GM19193 (cell line): ENCODE data around the gene TM9SF1.
A peak's percentile ranks its signal among the peaks of the same experiment; 100 is the strongest.

Experiments
- POLR2A ChIP-seq: IDR thresholded peaks from 4 replicates; pipeline ENCODE4 v1.6.1; 2011; ENCODE audit not compliant: insufficient read depth, insufficient read length; ENCODE audit errors: extremely low read depth

The TM9SF1 gene, protein sequence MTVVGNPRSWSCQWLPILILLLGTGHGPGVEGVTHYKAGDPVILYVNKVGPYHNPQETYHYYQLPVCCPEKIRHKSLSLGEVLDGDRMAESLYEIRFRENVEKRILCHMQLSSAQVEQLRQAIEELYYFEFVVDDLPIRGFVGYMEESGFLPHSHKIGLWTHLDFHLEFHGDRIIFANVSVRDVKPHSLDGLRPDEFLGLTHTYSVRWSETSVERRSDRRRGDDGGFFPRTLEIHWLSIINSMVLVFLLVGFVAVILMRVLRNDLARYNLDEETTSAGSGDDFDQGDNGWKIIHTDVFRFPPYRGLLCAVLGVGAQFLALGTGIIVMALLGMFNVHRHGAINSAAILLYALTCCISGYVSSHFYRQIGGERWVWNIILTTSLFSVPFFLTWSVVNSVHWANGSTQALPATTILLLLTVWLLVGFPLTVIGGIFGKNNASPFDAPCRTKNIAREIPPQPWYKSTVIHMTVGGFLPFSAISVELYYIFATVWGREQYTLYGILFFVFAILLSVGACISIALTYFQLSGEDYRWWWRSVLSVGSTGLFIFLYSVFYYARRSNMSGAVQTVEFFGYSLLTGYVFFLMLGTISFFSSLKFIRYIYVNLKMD

DNA sequence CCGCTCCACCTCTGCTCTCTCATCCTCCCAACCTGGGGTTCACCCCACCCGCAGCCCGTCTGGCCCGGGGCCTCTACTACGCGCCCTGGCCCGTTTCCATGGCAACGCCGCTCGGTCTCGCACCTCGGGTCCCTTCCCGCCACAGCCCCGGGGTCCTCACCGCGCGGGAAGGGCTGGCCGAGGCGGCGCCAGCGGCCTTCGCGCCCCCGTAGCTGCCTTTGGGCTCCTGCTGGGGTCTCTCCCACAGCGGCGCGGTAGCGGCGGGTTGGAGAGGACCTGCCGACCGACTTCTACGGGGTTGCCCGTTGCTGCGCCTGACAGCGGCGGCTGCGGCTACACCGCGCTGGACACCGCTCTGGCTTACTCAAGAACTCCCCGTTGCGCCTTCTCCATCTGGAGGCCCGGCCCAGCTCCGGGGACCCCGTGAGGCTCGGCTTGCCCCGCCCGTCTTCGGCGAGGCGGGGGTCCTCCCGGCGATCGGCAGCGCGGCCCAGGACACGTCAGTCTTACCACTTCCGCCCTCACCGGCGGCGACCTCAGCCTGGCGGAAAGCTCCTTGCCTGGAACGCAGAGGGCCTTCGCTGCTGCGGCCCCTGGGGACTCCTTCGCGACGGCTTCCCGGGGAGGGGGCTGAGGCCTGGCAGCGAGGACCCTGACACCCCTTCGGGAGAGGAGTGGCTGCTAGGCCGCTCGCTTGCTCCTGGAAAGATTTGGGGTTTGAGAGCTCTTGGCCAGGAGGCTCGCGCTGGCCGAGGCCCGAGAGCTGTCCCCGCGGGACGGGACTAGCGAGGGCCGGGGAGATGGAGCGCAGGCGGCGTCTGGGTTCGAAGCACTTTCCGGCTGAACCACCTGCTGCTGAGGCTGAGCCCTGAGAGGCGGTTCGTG is at the start of gene TM9SF1:
TM9SF1 (minus strand) TSS at position 256 of the 885 bp plus-strand sequence. CDS start 422 bp downstream, outside the sequence.
- TF ChIP-seq POLR2A, result peak; percentile 71

DNA sequence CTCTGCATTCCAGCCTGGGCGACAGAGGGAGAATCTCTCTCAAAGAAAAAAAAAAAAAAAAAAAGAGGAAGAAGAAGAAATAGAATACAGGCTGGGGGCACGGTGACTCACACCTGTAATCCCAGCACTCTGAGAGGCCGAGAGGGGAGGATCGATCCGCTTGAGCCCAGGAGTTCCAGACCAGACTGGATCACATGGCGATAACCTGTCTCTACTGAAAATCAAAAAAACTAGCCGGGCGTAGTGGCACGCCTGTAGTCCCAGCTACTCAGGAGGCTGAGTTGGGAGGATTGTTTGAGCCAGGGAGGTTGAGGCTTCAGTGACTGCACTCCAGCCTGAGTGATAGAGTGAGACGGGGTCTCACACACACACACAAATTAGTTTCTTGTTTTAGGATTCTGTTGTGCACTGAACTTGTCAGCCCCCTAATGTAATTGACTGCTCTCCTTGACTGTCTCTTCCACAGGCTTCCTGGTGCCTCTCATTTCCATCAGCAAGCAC is 48.1 kb upstream of the TM9SF1 start:
- no peak for TF ChIP-seq POLR2A

DNA sequence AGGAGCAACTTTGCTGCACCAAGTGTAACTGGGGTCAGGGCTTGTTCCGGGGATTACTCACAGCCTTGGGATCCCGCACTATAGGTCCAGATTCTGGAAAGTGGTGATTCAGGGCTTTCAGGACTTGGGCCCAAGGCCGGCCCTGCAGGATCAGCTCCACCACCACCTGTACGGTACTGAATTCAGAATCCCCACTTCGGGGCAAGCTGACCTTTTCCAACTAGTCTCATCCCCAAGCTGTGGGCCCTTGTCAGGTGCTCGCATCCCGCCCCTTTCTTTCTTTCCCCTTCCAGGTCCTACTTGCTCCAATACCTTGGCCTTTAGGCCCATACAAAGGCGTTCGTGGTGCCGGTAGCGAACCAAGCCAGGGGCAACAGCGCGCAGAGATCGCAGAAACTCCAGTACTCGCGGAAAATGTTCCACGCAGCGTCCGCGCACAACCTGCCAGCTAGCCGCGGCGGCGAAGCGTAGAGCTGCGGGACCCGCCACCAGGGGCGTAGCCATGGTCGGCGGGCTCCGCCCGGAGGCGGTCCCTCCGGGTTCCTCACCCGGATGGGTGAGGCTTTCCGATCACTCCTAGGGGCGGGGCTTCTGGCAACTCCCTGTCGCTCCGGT is 46.7 kb upstream of the TM9SF1 start:
- no peak for TF ChIP-seq POLR2A

DNA sequence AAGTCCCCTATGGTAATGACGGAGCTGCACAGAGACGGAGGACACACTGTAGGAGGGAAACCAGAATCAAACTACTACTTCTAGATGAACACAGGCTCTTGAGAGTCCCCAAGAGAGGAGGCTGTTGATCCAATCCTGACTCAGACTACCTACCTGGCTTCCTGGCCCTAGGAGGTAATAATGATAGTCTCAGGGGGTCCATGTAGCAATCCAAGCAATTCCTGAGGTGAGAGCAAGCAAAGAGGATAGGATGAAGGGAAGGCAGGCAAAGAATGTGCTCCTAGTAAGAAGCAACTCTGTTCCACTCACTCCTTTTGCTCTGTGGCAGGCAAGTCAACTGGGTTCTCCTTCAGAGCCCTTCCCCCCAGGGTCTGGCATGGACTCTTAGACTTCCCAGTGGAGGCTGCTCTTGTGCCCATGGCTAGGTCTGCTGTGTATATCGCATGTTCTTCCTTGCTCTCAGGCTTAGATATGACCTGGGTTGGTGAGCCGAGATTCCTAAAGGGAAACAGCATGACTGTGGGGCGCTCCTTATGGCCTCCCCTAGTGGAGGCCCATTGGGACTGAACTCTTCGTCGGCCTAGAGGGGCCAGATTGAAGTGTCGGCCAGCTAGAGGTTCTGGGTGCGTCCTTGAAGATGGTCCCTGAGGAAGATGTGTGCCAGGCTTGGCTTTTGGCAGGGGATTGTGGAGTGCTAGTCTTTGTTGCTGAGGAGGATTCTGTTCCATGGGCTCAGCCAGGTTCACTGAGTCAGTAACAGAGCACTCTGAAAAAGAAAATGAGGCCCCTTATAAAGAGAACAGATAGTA is 45.1 kb upstream of the TM9SF1 start:
- TF ChIP-seq POLR2A, result no peak

DNA sequence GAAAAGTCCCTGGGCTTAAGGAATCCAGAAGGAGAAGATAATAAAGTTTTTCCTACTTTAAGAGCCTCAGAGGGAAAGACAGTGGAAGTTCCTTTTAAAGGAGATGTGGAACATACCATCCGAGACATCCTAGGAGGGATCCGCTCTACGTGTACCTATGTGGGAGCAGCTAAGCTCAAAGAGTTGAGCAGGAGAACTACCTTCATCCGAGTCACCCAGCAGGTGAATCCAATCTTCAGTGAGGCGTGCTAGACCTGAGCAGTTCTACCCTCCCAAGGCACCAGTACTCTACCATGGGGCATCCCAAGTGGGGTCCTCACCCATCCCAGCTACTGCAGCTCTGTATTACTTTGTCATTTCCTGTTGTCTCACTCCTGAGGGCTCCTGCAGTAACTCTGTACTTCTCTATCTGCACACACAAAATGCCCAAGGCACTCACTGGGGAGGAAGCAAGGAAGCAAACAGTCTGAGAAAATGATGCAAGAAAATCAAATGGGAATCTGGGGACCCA is 43.3 kb upstream of the TM9SF1 start:
- no peak for TF ChIP-seq POLR2A

DNA sequence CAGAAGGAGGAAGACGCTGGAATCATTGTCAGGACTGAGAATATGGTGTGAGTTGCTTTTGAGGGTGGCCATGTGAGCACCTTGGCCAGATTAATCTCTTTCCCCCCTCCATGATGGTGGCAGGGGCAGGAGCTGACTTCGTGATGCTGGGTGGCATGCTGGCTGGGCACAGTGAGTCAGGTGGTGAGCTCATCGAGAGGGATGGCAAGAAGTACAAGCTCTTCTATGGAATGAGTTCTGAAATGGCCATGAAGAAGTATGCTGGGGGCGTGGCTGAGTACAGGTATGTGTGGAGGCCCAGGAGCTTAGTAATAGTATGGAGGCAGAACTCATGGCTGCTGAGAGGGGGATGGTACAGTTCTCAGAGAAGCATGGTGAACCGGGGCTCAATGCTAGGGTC is 42.9 kb upstream of the TM9SF1 start:
- TF ChIP-seq POLR2A, result no peak

DNA sequence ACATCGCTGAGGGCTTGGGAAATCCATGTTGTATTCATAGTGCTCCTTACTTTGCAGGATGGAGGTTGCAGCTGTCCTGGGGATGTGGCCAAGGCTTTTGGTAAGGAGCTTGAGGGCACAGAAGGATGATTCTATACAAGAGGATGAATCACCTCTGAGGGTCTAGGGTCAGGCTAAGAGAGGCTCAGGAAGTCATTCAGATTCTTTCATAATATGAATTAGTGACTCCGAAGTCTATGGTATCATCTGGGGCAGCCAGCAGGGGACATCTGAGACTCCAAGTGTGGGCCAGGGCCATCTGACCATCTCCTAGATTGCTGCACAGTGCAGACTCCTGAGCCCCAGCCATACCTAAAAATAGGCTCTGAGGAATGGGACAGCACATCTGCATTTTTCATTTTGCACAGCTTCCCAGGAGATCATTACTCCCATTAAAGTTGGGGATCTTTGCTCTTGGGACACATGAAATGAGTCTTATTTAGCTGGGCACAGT is 42.3 kb upstream of the TM9SF1 start:
- TF ChIP-seq POLR2A, result no peak

DNA sequence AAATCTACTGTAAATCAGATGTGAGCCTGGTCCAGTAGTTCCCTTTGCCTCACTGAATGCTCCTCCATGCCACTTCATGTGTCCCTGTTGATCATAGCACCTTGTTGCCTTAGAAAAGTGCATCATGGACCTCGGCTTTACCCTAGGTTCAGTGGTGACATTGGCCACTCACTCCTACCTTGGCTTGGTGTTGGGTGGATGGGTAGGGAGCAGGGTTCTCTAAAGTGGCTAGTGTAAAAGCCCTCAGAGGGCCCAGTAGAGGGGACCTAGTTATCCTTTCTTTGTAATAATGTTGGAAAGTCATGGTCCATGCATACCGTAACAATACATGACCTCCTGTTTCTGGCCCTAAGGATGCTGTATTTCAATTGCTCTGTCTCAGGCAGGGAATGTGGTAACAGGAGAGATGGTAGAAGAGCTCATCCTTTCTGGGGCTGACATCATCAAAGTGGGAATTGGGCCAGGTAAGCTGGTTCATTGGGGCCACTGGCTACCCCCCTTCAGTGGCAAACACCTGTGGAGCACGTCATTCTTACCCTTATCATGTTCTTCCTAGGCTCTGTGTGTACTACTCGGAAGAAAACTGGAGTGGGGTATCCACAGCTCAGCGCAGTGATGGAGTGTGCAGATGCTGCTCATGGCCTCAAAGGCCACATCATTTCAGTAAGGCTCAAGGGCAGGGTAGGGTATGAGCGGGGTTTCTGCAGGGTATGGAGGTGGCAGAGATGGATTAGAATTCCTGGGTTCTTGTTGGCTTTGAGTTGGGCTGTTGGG is 41.6 kb upstream of the TM9SF1 start:
- peak; percentile 22 for TF ChIP-seq POLR2A

DNA sequence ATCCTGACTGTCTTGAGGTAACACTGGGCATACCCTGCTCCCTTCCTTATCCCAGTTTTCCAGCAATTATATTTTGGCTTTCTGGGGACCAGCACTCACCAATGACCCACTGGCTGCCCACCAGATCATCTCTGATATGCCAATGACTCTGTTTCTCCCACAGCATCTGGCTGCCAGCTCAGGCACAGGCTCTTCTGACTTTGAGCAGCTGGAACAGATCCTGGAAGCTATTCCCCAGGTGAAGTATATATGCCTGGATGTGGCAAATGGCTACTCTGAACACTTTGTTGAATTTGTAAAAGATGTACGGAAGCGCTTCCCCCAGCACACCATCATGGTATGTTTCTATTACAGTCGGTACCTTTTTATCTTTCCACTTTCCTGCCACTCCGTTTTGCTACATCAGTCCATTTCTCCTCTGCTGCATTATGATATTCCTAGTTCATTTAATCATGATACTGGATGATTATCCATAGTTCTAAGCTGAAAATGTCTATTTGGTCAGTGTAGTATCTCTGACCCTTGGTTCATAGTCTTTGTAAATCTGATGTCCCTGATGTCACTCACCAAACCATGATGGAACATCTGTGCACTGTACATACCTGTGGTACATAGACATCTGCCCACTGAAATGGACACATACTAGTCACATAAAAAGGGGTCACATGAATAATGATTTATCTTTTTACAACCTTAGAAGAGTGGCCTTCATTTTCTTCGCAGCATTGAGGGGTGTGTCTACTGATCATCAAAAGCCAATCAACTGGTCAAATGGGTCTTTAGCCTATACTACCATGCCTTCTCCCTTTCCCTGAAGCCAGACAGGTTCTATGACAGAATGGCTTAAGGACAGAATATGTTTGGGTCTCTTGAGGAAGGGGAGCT is 40.8 kb upstream of the TM9SF1 start:
- no peak for TF ChIP-seq POLR2A

DNA sequence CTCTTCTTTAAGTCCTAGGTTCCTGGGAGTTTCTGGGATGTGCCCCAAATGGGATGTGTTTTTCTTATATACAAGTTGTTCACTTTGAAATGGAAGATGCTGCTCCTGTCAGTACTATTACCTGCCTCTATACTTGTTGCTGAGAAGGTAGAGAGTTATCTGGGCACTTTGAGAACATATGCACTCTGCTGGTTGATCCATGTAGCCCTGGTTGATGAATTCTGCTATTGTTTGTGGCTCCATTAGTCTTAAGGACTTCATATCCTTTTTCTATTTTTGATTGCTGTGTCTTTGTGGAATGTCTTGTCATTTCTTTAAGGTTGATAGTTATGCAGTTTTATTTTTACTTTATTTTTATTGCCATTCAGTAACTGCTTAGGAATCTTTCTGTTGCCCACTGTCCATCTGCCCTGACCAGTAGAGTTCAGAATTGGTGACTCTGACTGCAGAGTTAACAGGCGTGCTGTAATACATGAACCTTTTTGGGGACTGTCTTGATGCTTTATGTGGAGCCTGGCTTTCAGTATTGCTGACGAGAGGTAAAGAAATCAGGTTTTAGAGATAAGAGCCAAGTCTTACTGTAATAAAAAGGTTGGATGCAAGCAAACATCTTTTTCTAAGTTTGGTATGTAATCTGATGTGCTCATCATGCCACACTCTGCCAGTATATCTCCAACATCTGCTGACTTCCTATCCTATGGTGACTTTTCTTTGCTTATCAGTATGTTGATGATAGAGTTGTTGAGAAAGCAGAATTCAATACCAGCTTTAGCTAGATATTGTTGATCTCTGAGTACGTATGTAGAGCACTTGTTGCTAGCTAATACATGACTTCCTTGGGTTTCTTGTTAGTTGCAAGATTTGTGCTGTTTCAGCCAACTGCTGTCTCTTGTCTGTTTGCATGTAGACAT is 39.1 kb upstream of the TM9SF1 start:
- TF ChIP-seq POLR2A, result no peak

DNA sequence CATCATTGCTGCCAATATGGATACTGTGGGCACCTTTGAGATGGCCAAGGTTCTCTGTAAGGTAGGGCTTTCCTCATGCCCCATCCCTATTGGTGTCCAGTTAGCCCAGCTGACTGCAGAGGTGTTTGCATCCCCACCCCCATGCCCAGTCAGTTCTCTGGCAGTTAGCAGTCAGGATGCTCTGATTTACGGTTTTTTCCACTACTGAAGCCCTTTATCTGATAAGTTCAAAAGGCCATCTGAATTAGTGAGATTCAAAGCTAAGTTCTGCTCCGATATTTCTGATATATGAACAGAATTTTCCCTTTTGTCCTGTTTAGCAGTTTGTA is 38.3 kb upstream of the TM9SF1 start:
- no peak for TF ChIP-seq POLR2A
